Ovary (tissue), 9 donors: Measurements from ENCODE around the gene CDC42BPB. TPM values are rescaled to one million over a fixed set of nuclear protein-coding genes. Genes with fewer than 3 reads are reported as not detected.

Source experiments
- DNase-seq, 5 donors: peaks; one replicate each; pipeline ENCODE4 v3.0.0-alpha.2; 2019 to 2020
- H3K27ac ChIP-seq, 2 donors: fragments of 200-600 bp; one replicate each; pipeline versions ENCODE4 v1.5.1 to v1.8.0; 2019 to 2022
- H3K27me3 ChIP-seq: fragments of 200-600 bp; one replicate; pipeline ENCODE4 v1.8.0; 2022
- H3K36me3 ChIP-seq: fragments of 200-600 bp; sonication (generic); one replicate; pipeline ENCODE4 v1.5.1; 2019
- H3K4me1 ChIP-seq: one replicate; pipeline ENCODE4 v1.8.1; 2013; ENCODE audit warnings: mild to moderate bottlenecking, moderate library complexity; ENCODE audit not compliant: insufficient read depth
- H3K4me3 ChIP-seq: fragments of 200-600 bp; sonication (generic); one replicate; pipeline ENCODE4 v1.5.1; 2017
- H3K9me3 ChIP-seq, 2 donors: fragments of 200-600 bp in 1 of 2; sonication (generic) in 1 of 2; one replicate each; pipeline versions ENCODE4 v1.5.1 to v1.8.1; 2013 to 2019; ENCODE audit warnings: mild to moderate bottlenecking in 1 of 2, moderate library complexity in 1 of 2
- EP300 ChIP-seq: sonication (generic); formaldehyde crosslinking; IDR thresholded peaks from one replicate; pipeline ENCODE4 v1.6.1; 2017; ENCODE audit warnings: antibody characterized with exemption
- POLR2A ChIP-seq: fragments of 450-650 bp; IDR thresholded peaks from one replicate; pipeline ENCODE4 v1.6.1; 2017; ENCODE audit warnings: antibody characterized with exemption, mild to moderate bottlenecking, moderate library complexity
- WGBS, 3 donors: extraction: QIAGEN DNeasy Blood & Tissue Kit in 1 of 3; methylation state at CpG; one replicate each; pipeline versions ENCODE4 v1.1.5 to v1.1.7; 2013 to 2017; 5-methylcytosine and 5-hydroxymethylcytosine counted together
- intact Hi-C, 4 donors: fragments of 100-400 bp; cut with DNase I; formaldehyde crosslinking; loops; one replicate each; pipeline versions ENCODE4 v1.11.0 to v1.15.1; 2022 to 2023
- polyA plus RNA-seq, 2 donors: library from polyadenylated mRNA; stranded (reverse); fragments of 200-250 nt in 1 of 2; fragments of 350-450 nt in 1 of 2; fragmentation: Illumina TruSeq in 1 of 2; extraction: RNeasy Lipid Tissue Mini Kit (QIAGEN cat#74804) in 1 of 2; gene quantifications; one replicate each; pipeline ENCODE4 v1.2.3, GENCODE V29; 2013 to 2014
- total RNA-seq, 7 donors: library from RNA; depleted of rRNA in 2 of 7; stranded (reverse); fragments of >200 nt in 2 of 7; fragmentation: NEBNext Ultra II Directional in 3 of 7; extraction: Animal tissue kit (Norgen Biotek cat#: 25700) in 3 of 7; gene quantifications; one replicate each; pipeline versions ENCODE4 v1.1.0 to v1.2.4, GENCODE V29; 2016 to 2023
- TF ChIP-seq, protein P1 (sequence below), 3 donors: fragments of 450-650 bp in 2 of 3; fragments of 200-600 bp in 1 of 3; IDR thresholded peaks; one replicate each; pipeline versions ENCODE4 v1.5.1 to v1.8.0; 2016 to 2022; ENCODE audit warnings: antibody characterized with exemption in 3 of 3, mild to moderate bottlenecking in 1 of 3
- donor health status: DM: no; HTN: no; CAD: no; lungs with moderate emphysema.
- donor health status: DM: no; HTN: no; CAD: no.
- donor health status: Bipolar disorder and iron deficiency.
- donor health status: DM: yes; HTN: yes; CAD: no.
- donor health status: DM: no; HTN: no; CAD: no.
- donor health status: DM: yes; HTN: yes; CAD: no.

CDC42BPB gene
- total and polyA plus RNA-seq, 9 donors, result 50.0 to 103 (median 75.1) TPM

- TF ChIP-seq POLR2A (no peak), EP300 (no peak)
- TF ChIP-seq, protein P1, sequence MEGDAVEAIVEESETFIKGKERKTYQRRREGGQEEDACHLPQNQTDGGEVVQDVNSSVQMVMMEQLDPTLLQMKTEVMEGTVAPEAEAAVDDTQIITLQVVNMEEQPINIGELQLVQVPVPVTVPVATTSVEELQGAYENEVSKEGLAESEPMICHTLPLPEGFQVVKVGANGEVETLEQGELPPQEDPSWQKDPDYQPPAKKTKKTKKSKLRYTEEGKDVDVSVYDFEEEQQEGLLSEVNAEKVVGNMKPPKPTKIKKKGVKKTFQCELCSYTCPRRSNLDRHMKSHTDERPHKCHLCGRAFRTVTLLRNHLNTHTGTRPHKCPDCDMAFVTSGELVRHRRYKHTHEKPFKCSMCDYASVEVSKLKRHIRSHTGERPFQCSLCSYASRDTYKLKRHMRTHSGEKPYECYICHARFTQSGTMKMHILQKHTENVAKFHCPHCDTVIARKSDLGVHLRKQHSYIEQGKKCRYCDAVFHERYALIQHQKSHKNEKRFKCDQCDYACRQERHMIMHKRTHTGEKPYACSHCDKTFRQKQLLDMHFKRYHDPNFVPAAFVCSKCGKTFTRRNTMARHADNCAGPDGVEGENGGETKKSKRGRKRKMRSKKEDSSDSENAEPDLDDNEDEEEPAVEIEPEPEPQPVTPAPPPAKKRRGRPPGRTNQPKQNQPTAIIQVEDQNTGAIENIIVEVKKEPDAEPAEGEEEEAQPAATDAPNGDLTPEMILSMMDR (IDR thresholded peaks at IDR 0.05), result no peak
- Histone ChIP-seq H3K9me3 (no peaks in the 10 kb centered on the region), H3K27me3 (no peaks in the 10 kb centered on the region), H3K4me1 (peaks cover 17% of the 10 kb centered on the region), H3K27ac (no peak overlapping the region), H3K36me3 (no peaks in the 10 kb centered on the region), H3K4me3 (no peak overlapping the region)
- 65 to 71% (median 65%) methylated on average over 12 of the region's 12 CpGs for WGBS, 3 donors
- intact Hi-C loops, result loop anchor here in 2 of 4 donors (10.0 kb wide), 2 partner anchors 231 to 401 kb away; no protein-coding TSS in a partner anchor
- DNase-seq, result no peak
Observed at GRCh38 chr14:102926104-102926503, 131.2 kb downstream of the CDC42BPB start.

GRCh38 chr14:102925646-102926045, 131.7 kb downstream of the CDC42BPB start:
- no peaks in the 10 kb centered on the region for H3K36me3 ChIP-seq
- no peaks in the 10 kb centered on the region for H3K27me3 ChIP-seq
- no peak overlapping the region for H3K4me3 ChIP-seq
- TF ChIP-seq, protein P1 (IDR thresholded peaks at IDR 0.05), result no peak
- TF ChIP-seq POLR2A (no peak), EP300 (no peak)
- no peaks in the 10 kb centered on the region for H3K9me3 ChIP-seq
- peaks cover 17% of the 10 kb centered on the region for H3K4me1 ChIP-seq
- no peak overlapping the region for H3K27ac ChIP-seq
- WGBS, 3 donors, result 75 to 83% (median 76%) methylated on average over 11 of the region's 11 CpGs
- DNase-seq, result no peak
- intact Hi-C loops, result loop anchor here in 2 of 4 donors (10.0 kb wide), 2 partner anchors 231 to 401 kb away; no protein-coding TSS in a partner anchor

DNA sequence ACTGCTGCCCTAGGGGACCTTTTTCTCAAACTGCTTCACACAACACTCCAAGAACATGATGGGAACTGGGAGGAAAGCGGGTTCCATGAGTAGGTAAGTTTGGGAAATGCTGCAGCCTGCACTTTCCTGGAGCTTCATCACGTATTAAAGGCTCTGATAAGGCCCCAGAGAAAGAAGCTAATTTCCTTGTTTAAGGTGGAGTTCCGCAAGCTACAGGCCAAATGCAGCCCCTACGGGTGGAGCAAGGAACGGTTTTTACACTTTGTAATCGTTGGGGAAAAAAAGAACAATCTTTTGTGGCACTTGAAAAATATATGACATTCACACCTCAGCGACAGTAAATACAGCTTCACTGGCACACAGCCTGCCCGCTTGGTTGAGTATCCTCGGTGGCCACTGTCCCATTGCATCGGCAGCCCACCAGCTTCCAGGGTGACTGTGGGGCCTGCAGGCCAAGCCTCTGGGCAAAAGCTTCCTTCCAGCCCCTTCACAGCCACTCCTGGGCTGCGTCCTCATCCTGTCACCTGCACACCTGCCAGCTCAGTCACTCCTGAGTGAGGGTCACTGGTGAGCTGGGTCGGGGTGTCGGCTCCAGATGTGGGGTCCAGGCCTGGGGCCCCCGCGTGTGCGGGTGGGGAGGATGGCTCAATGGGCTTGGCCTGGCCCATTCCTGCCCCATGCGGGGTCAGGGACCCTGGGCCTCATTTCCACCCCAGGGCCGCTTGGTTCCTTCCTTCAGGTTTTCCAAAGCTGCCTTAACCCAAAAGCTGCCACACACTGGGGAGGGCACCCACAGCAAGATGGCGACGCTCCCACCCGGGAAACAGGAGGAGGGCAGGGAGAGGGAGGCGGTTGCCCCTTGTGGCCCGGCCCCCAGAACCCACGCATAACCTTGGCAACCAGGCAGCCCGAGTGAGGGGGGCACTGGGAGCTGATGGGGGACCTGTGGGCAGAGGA, 132.4 kb downstream of the CDC42BPB start:
- Histone ChIP-seq H3K27ac (no peak overlapping the region), H3K4me3 (no peak overlapping the region), H3K4me1 (peaks cover 17% of the 10 kb centered on the region), H3K36me3 (no peaks in the 10 kb centered on the region), H3K27me3 (no peaks in the 10 kb centered on the region), H3K9me3 (no peaks in the 10 kb centered on the region)
- intact Hi-C loops, result loop anchor here in 2 of 4 donors (10.0 kb wide), 2 partner anchors 230 to 400 kb away; no protein-coding TSS in a partner anchor
- no peak for DNase-seq
- TF ChIP-seq EP300 (no peak), POLR2A (no peak)
- TF ChIP-seq, protein P1 (IDR thresholded peaks at IDR 0.05), result no peak
- WGBS, 3 donors, result 74 to 79% (median 77%) methylated on average over 24 to 25 of the region's 25 CpGs

DNA sequence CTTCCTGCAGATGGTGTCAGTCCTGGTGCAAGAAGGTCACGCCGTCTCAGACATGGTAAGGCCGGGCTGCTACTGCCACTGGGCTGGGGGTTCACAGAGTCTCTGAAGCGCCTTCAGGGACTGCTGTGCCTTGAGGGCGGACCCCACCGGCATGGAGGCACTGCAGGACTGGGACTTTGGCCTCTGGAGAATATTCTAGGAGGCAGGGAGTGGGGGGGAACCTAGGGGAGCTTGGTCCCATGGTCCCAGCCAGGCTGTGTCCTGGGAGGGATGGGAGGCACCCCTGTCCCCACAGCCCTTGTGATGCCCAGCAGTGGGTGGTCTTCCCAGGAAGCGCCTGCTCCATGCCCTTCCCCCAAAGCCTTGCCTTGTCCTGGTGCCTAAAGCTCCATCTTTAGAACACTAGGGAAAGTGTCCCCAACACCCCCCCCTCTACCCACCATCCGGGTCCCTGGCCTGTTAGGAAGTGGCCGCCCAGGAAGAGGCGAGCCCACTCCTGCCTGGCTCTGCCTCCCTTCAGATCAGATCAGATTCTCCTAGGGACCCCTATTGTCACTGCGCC, 133.3 kb downstream of the CDC42BPB start:
- DNase-seq, result no peak
- 41 to 61% (median 51%) methylated on average over 7 to 11 of the region's 11 CpGs for WGBS, 3 donors
- no peak overlapping the region for H3K27ac ChIP-seq
- TF ChIP-seq, protein P1 (IDR thresholded peaks at IDR 0.05), result no peak
- TF ChIP-seq EP300 (no peak), POLR2A (no peak)
- no peak overlapping the region for H3K4me3 ChIP-seq
- no peaks in the 10 kb centered on the region for H3K27me3 ChIP-seq
- H3K36me3 ChIP-seq, result no peaks in the 10 kb centered on the region
- peaks cover 9% of the 10 kb centered on the region for H3K4me1 ChIP-seq
- intact Hi-C loops, result loop anchor here in 2 of 4 donors (10.0 kb wide), 2 partner anchors 229 to 399 kb away; no protein-coding TSS in a partner anchor
- no peaks in the 10 kb centered on the region for H3K9me3 ChIP-seq
